ENCODE data around the gene NTNG2. TPM values are rescaled to one million over a fixed set of nuclear protein-coding genes. Genes with fewer than 3 reads are reported as not detected.

NTNG2 gene
- total RNA-seq, 4 donors from 2014 or later = 1.4 to 4.4 TPM; not detected in 2

- no peak for DNase-seq
- TF ChIP-seq CTCF (IDR thresholded peaks at IDR 0.05) = no peak
- no peak for TF ChIP-seq POLR2A (IDR thresholded peaks at IDR 0.05)
- Histone ChIP-seq H3K9me3 (no peaks in the 10 kb centered on the region), H3K27ac (no peak overlapping the region), H3K36me3 (no peaks in the 10 kb centered on the region), H3K27me3 (no peaks in the 10 kb centered on the region), H3K4me3 (no peak overlapping the region), H3K4me1 (no peaks in the 10 kb centered on the region)
- intact Hi-C loops (cut with DNase I; ENCODE audit: low total_unique reads) = no loop called here
Measured at GRCh38 chr9:132200706-132201105, 38.8 kb downstream of the NTNG2 start.

GRCh38 chr9:132201139-132201538 is 39.3 kb downstream of the NTNG2 start:
- Histone ChIP-seq H3K27me3 (no peaks in the 10 kb centered on the region), H3K4me3 (no peak overlapping the region), H3K27ac (no peak overlapping the region), H3K36me3 (no peaks in the 10 kb centered on the region), H3K9me3 (no peaks in the 10 kb centered on the region), H3K4me1 (no peaks in the 10 kb centered on the region)
- no peak for DNase-seq
- intact Hi-C loops (cut with DNase I; ENCODE audit: low total_unique reads) = no loop called here
- TF ChIP-seq CTCF (IDR thresholded peaks at IDR 0.05) (no peak), POLR2A (IDR thresholded peaks at IDR 0.05) (no peak)

DNA sequence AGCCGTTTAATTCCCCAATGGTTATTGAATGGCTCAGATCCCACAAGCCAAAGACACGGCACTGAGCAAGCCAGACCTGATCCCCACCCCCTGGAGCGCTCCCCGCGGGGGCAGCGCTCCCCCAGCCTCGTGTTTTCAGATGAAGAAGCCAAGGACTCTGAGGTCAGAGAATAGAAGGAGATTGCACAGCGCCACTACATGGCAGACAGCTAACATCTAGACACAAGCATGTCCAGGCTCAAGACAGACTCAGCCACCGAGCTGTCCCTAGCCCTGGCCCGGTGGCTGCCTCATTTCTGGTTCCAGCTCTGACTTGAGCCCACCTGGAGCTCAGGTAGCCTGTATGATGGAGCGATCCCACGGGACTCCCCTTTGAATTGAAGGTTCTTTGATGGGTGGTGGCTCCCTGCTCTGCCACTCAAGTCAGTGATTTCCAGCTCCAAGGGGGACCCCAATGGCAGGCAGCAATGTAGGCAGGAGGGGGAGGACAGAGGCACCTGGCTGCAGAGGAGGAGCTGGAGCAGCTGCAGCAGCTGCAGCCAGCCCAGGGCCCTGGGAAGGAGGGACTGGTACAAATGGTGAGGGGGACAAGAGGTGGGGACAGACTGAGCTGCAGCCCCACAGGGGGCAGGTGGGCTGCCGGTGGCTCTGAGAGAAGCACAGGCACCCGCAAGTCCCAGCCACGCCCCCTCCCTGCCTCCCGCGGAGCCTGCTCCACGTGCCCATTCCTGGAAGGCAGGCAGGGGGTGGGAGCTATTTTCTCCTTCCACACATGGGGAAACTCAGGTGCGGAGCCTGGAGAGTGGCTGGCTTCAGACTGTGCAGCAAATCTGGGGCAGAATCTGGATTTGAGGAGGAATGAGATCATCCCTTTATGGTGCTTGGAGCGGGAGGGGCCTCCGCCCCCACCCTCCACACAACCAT is 40.2 kb downstream of the NTNG2 start:
- no peaks in the 10 kb centered on the region for H3K9me3 ChIP-seq
- TF ChIP-seq POLR2A (IDR thresholded peaks at IDR 0.05) (no peak), CTCF (IDR thresholded peaks at IDR 0.05) (no peak)
- no peak for DNase-seq
- intact Hi-C loops (cut with DNase I; ENCODE audit: low total_unique reads) = no loop called here
- H3K4me1 ChIP-seq = no peaks in the 10 kb centered on the region
- H3K4me3 ChIP-seq = no peak overlapping the region
- H3K36me3 ChIP-seq = no peaks in the 10 kb centered on the region
- no peaks in the 10 kb centered on the region for H3K27me3 ChIP-seq
- no peak overlapping the region for H3K27ac ChIP-seq

- no peak overlapping the region for H3K27ac ChIP-seq
- no peak overlapping the region for H3K4me3 ChIP-seq
- no peaks in the 10 kb centered on the region for H3K9me3 ChIP-seq
- no peaks in the 10 kb centered on the region for H3K36me3 ChIP-seq
- H3K27me3 ChIP-seq = no peaks in the 10 kb centered on the region
- H3K4me1 ChIP-seq = no peaks in the 10 kb centered on the region
- no peak for DNase-seq
- TF ChIP-seq CTCF (IDR thresholded peaks at IDR 0.05) = no peak
- no peak for TF ChIP-seq POLR2A (IDR thresholded peaks at IDR 0.05)
- intact Hi-C loops (cut with DNase I; ENCODE audit: low total_unique reads) = no loop called here
Measured at GRCh38 chr9:132204883-132205282, 43.0 kb downstream of the NTNG2 start.

- Histone ChIP-seq H3K9me3 (no peaks in the 10 kb centered on the region), H3K36me3 (no peaks in the 10 kb centered on the region), H3K4me3 (no peak overlapping the region), H3K27ac (no peak overlapping the region), H3K4me1 (no peaks in the 10 kb centered on the region), H3K27me3 (no peaks in the 10 kb centered on the region)
- intact Hi-C loops (cut with DNase I; ENCODE audit: low total_unique reads) = no loop called here
- no peak for TF ChIP-seq CTCF (IDR thresholded peaks at IDR 0.05)
- TF ChIP-seq POLR2A (IDR thresholded peaks at IDR 0.05) = no peak
- DNase-seq = no peak
Measured at GRCh38 chr9:132207215-132207614, 45.4 kb downstream of the NTNG2 start.
